NCI-H345 treated with DMSO at 0.1 percent for 48 hours (cell line): Measurements from ENCODE around the gene CAMK2B.

Source experiments
- DNase-seq: peaks from one replicate; lab custom pipeline; 2025; ENCODE audit not compliant: unreplicated experiment; lab: John Stamatoyannopoulos, UW

CAMK2B gene

DNA sequence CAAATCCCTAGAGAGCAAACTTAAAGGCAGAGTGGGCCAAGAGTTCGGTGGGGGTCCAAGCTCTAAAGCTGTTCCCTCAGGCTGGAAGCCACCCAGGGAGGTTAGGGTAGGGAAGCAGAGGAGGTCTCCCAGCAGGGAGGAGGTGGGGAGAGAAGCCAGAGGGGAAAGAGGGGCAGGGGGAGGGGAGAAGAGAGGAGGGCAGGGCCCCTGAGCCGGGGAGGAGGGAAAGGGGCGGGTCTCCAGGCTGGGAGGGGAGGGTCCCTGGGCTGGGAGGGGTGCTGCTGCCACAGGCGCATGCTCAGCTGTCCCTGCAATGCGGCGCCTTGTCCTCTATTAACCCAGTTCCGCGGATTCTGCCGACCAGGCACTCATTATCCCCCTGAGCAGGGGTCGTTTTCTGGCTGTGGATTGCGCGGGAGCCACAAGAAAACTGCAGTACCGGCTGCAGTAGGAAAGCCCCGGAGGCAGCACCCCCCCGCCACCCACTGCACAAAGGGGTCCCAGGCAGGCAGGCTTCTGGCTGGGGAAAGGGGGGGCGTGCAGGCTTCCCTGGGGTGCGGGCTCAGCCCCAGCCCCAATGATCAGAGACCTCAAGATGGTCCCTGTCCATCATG is 49.3 kb downstream of the CAMK2B start:
- DNase-seq, result no peak

GRCh38 chr7:44275146-44275545 is 50.2 kb downstream of the CAMK2B start:
- no peak for DNase-seq

- no peak for DNase-seq
These were observed 50.8 kb downstream of the CAMK2B start for GRCh38 chr7:44274623-44274975.

- DNase-seq, result no peak
These were observed 51.4 kb downstream of the CAMK2B start for GRCh38 chr7:44273681-44274622.

DNA sequence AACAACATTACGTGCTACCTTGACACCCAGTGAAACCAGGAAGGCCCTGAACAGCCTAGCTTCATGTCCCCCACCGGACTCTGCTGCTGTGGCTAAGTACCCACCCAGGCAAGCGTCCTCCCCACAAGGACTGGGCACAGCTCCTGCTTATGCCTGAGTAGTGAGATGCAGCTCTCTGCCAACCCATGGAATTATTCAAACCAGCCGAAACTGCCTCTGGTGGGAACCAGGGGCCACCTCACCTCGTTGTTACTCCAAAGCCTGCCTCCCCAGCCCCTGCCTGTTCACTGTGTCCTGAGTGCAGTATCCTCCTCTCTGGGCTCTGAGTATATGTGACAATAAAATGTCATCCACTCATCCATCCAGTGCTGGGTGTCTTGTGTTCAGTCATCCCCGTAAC is 52.4 kb downstream of the CAMK2B start:
- no peak for DNase-seq

GRCh38 chr7:44272456-44272855 is 52.9 kb downstream of the CAMK2B start:
- no peak for DNase-seq

DNA sequence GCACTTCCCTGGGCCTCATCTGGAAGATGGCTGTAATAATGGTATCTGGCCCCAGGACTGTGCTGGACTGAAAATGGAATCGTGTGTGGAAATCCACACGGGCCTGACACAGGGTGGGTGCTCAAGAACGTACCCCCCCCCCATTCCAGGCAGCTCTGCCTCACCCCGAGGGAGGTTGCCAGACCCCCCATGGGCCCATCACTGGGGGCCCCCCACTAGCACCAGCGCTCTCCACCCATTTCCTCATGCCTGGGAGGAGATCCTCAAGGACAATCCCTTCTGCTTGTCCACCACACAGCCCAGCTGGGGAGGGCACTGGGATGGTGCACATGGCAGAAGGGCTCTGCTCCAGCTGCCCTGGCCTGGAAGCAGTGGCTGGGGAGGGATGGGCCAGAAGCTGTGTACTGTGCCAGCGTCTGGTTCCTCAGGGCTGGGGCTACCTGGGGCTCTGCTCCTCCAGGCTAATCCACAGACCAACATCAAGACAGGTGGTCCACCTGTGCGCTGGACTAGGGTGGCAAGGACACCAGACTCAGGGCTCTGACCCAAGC is 55.4 kb downstream of the CAMK2B start:
- DNase-seq, result no peak

- DNase-seq, result no peak
These were observed 56.0 kb downstream of the CAMK2B start for GRCh38 chr7:44269417-44269816.

DNA sequence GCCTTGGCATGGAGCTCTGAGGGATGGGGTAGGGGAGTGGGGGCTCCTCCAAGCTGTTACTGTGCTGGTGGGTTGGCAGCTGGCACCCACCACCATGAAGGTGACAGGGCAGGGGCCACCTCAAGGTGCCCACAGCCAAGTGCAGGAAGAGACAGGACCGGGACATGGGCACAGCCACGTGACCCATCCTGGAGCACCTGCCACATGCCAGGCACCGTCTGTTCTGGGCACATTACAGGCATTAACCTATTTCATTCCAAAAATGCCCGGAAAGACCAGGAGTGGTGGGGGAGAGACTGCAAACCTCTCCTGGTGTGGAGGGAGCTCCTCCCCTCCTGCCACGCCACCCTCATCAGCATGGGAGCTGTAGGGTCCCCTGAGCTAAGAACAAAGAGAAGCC is 56.7 kb downstream of the CAMK2B start:
- no peak for DNase-seq

- DNase-seq, result no peak
These were observed 57.5 kb downstream of the CAMK2B start for GRCh38 chr7:44267719-44268421.

GRCh38 chr7:44267178-44267577 is 58.2 kb downstream of the CAMK2B start:
- no peak for DNase-seq

DNA sequence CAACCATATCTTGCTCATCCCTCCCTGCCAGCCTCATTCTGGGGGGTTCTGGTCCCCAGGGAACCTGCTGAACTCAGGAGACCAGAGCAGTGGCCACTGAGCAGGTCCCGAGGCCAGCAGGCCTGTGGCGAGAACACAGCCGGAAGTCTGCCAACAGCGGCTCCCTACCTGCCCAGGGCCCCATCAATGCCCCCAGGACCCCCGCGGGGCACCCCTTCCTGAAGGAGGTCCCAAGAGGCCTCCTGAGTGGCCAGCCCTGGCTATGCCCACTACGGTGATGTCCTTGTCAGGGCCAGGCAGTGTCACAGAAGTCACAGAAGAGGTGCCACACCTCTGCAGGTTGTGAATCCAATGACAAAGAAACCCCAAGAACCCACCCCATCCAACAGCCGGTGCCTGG is 58.9 kb downstream of the CAMK2B start:
- DNase-seq, result no peak

- no peak for DNase-seq
These were observed 59.7 kb downstream of the CAMK2B start for GRCh38 chr7:44265728-44266127.

DNA sequence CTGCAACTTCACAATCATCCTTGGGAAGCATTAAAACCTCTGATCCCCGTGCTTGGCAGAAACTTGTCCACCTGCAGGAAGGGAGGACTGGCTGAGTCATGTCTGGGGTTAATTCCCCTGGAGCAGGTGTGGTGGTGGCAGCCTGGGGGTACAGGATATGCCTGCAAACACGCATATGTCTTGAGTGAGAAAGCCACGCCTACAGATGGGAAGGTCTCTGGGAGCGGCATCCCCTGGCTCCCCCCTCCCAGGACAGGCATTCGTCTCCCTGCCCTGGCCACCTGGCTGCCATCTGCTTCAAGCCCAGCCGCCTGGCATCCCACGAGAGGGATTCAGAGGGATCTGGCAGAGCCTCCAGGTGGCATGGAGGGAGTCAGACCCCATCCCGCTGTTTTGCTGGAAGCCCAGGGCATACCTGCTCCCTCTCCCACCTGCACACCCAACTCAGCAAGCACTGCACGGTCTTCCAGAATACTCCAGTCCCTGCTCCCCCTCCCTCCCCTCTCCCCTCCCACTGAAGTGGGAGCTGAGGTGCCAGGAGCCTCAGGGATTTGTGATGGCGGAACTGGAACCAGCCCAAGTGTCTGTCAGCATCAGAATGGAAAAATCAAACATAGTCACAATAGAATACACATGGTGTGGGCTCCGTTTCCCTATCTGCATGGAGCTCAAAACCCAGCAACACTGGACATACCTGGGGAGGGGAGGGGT is 61.0 kb downstream of the CAMK2B start:
- peak; percentile 78 for DNase-seq

GRCh38 chr7:44263326-44264082 is 61.9 kb downstream of the CAMK2B start:
- no peak for DNase-seq

GRCh38 chr7:44262031-44262430 is 63.4 kb downstream of the CAMK2B start:
- no peak for DNase-seq

DNA sequence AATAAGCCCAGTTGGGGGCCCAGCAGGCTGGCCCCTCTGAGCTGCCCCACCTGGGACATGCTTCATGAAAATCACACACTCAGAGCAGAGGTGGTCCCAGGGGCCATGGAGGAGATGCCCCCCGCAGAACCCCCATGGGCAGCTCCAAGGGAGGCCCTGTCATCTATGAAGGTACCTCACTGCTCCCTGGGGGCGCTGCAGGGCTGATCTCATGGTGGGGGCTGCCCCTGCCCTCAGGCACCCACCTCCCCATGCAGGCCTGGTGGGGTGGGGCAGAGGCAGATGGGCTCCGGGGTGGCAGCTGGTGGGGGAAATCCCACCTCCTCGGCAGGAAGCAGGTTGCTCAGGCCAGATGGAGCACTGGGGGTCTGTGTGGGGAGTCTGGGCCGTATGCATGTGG is 64.2 kb downstream of the CAMK2B start:
- no peak for DNase-seq

- DNase-seq, result no peak
These were observed 65.6 kb downstream of the CAMK2B start for GRCh38 chr7:44259547-44260457.

DNA sequence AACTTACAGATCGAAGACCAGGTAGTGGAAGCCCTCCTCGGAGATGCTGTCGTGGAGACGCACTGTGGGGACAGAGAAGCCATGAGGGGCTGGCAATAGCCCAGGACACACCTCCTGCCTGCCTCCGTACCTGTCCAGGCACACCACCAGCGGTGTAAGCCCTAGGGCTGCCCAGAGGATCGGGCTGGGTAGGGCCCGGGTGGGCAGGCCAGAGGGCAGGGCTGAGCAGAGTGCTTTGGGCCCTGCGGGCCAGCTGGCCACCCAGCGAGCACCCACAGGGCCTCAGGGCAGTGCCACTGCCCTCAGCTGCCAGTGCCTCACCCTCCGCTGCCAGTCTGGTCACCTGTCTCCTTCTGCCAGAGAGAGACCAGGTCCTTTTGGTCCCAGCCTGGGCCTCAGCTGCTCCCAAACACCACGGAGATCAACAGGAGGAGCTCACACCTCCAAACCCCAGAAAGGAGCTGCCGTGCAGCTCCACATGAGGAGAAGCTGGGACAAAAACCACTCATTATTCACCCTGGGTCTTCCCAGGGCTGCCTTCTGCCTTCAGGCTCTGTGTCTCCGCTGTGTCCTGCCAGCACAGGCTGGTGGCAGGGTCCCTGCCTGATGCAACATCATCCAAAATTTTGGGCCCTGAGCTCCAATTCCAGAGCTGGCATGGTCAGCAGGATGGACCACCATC is 66.4 kb downstream of the CAMK2B start:
- DNase-seq, result no peak
